MG63 (cell line): ENCODE measurements around the gene KIZ. TPM values are rescaled to one million over a fixed set of nuclear protein-coding genes. Genes with fewer than 3 reads are reported as not detected.

ENCODE experiments used
- DNase-seq: peaks from one replicate; pipeline ENCODE4 v3.0.0-alpha.2; 2020
- H3K27me3 ChIP-seq: fragments of 250-450 bp; sonication (Bioruptor Pico); 2 replicates; pipeline ENCODE4 v1.5.1; 2020; ENCODE audit warnings: mild to moderate bottlenecking, moderate library complexity
- H3K36me3 ChIP-seq: fragments of 250-450 bp; sonication (Bioruptor Pico); 2 replicates; pipeline ENCODE4 v1.5.1; 2020; ENCODE audit warnings: mild to moderate bottlenecking, moderate library complexity
- H3K4me3 ChIP-seq: fragments of 250-450 bp; sonication (Bioruptor Pico); 2 replicates; pipeline ENCODE4 v1.5.1; 2020; ENCODE audit warnings: mild to moderate bottlenecking, moderate library complexity
- H3K9me3 ChIP-seq: fragments of 250-450 bp; sonication (Bioruptor Pico); 2 replicates; pipeline ENCODE4 v1.5.1; 2020; ENCODE audit warnings: mild to moderate bottlenecking, moderate library complexity
- total RNA-seq: library from RNA; depleted of rRNA; stranded (reverse); fragments of >200 nt; shearing (Covaris generic); gene quantifications from 2 replicates; pipeline ENCODE4 v1.2.3, GENCODE V29; 2014; ENCODE audit warnings: low replicate concordance

Gene KIZ
- total RNA-seq, 1 experiment from 2014 or later, result 4.8 TPM

DNA sequence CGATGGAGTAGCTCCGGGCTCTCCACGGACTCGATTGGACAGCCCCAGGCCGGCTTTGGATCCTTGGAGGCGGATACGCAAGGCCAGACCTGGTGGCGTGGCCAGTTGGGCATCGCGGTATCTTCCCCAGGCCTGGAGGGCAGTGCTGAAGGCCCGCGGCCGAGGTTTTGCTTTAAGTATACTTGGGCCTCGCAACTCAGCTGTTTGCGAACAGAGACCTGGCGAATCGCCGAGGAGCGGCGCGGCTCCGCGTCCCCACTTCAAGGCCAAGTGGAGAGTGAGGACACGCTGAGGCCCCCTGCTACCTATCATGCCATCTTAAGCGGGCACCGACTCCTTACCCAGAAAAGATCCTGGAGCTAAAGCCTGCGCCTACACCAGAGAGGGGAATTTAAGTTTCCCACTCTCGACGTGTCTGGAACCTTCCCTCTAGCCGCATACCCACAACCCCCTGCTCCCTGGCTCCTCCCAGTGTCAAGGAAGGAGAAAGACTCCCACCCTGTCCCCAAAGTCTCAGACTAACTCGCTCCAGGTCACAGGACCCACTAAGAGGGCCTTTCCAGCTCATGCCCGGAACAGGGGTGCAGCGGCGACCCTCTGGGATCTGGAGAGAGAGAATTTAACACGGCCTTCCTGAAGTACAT lies 23.8 kb upstream of the KIZ start:
- H3K4me3 ChIP-seq, result no peak overlapping the region
- H3K9me3 ChIP-seq, result no peaks in the 10 kb centered on the region
- DNase-seq, result no peak
- peaks cover 16% of the 10 kb centered on the region for H3K27me3 ChIP-seq
- H3K36me3 ChIP-seq, result no peaks in the 10 kb centered on the region

DNA sequence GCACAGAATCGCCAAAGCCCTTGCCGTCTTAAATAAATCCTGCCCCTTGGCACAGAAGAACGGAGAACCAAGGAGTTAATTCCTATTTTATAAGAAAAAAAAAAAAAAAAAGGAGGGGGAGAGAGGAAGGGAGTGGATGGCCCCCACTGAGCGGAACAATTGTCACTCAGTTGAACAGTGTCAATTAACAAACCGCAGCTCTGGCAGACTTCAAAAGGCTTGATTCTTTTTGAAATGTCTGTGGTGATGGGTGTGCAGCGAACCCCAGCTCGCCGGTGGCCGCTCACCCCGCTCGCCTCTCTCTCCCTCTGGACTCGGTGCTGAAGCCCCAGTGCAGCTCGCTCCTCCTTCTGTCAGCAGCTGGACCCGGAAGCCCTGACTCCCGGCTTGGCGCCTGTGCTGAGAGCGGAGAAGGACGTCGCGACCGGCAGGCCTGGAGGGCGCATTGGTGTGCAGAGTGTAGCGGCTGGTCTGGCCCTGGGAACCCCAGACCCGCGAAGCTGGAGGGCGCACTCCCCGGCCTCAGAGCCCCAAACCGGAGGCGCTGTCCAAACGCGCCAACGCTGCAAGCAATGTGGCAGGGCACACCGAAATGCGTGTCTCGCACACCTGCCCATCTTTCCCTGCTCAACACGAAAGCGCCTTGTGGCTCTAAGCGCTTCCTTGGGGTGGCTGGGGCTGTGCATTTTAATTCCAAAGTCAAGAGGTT lies 23.1 kb upstream of the KIZ start:
- no peaks in the 10 kb centered on the region for H3K36me3 ChIP-seq
- H3K9me3 ChIP-seq, result no peaks in the 10 kb centered on the region
- peaks cover 16% of the 10 kb centered on the region for H3K27me3 ChIP-seq
- H3K4me3 ChIP-seq, result no peak overlapping the region
- no peak for DNase-seq

DNA sequence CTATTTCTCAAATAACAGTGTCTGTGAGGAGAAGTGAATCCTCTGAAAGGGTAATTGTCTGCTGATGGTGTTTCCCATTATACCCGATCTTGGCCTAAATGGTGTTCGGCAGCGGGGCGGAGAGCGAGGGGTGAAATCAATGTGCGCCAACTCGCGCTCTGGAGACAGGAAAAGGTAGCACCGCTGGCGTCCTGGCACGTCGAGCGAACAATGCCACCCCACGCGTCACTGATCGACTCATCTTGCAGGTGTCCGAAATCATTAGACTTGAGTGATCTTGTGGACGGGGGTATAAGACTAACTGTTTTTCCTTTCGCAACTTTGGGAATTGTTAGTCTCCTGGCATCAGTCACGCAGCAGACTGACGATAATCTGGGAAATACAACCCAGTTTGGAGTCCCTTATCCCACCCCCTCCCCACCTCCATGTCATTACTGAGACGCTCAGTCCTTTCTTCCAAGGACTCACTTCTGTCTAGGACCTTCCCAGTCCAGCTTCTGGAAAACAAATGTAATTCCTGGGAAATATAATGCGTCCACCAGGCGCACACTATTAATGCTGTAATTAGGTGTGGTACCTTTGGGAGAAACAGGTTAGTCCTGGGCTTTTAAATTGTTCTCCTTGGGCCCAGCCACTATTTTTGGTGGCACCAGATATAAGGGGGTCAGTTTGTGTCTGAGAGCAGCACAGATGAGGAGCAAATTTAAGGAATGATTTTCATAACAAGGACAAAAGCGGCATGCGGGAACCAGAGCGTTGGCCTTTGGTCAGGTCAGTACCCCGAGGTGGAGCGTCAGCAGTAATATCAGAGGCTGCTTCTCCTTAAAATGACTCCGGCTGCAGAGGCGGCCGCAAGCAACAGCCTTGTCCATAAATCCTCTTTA lies 22.1 kb upstream of the KIZ start:
- Histone ChIP-seq H3K9me3 (no peaks in the 10 kb centered on the region), H3K4me3 (no peak overlapping the region), H3K36me3 (no peaks in the 10 kb centered on the region), H3K27me3 (peaks cover 16% of the 10 kb centered on the region)
- no peak for DNase-seq

DNA sequence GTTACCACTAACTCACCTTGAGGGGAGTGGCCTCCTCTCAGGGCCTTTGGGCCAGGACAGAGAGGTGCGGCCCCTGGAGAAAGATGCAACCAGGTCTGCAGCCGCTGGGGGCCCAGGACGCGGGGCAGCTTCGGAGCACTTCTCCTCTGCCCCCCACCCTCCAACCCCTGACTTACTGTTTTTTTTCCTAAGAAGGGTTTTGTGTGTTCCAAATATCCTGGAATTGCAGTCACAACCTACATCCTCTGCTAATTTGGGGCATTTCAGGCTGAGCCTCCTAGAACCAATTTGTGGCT lies 21.5 kb upstream of the KIZ start:
- no peak for DNase-seq
- H3K4me3 ChIP-seq, result no peak overlapping the region
- peaks cover 16% of the 10 kb centered on the region for H3K27me3 ChIP-seq
- no peaks in the 10 kb centered on the region for H3K9me3 ChIP-seq
- no peaks in the 10 kb centered on the region for H3K36me3 ChIP-seq

DNA sequence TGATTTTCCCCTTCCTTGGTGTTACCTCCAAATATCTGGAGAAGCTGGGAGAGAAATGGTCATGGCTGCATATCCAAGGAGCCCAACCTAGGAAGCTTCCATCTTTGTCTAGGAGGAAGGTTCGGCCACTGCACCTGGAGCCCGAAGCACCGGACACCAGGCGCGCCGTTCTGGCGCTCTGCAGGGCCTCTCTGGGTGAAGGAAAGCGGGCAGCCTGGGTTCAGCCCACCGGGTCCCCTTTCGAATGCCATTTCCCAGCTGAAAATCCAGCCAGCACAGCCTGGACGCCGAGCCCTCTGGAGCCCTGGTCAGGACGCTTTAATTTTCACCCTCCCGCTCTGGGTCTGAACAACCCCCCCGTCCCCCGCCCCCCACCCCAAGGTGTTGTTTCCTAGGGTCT lies 21.0 kb upstream of the KIZ start:
- Histone ChIP-seq H3K4me3 (no peak overlapping the region), H3K36me3 (no peaks in the 10 kb centered on the region), H3K9me3 (no peaks in the 10 kb centered on the region), H3K27me3 (peaks cover 14% of the 10 kb centered on the region)
- DNase-seq, result no peak

DNA sequence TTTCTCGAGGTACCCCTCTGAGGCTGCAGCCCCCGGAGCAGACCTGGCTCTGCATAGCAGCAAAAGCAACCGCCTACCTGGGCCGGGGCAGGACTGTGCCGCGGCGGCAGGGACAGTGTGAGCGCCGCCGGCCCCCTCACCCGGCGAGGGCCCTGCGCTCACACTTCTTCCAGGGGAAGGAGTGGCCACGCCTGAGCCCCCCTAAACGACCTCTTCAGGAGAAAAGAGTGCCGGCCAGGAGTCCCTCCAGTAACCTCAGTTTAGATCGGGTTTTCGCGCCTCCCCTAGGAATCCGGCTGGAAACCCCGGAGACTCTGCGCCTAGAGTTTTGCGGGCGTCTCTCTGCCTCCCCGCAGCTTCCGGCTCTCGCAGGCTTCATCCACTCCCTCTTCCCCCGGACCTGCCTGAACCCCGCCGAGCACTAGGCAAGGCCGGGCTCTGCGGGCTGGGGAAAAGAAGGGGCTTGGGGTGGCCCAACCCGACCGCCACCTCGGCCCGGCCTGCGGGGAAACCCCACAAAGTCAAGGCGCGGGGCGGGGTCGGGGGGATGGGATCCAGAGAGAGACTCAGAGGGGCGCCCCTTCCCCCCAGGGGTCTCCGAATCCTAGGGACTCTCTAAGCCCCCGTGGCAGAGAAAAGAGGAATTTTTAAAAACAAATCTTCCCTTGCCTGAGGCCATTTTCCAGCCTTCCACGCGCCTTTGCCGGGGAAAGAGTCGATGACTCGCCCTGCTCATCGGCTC lies 20.3 kb upstream of the KIZ start:
- no peaks in the 10 kb centered on the region for H3K36me3 ChIP-seq
- H3K27me3 ChIP-seq, result peaks cover 7% of the 10 kb centered on the region
- no peaks in the 10 kb centered on the region for H3K9me3 ChIP-seq
- H3K4me3 ChIP-seq, result no peak overlapping the region
- DNase-seq, result no peak

DNA sequence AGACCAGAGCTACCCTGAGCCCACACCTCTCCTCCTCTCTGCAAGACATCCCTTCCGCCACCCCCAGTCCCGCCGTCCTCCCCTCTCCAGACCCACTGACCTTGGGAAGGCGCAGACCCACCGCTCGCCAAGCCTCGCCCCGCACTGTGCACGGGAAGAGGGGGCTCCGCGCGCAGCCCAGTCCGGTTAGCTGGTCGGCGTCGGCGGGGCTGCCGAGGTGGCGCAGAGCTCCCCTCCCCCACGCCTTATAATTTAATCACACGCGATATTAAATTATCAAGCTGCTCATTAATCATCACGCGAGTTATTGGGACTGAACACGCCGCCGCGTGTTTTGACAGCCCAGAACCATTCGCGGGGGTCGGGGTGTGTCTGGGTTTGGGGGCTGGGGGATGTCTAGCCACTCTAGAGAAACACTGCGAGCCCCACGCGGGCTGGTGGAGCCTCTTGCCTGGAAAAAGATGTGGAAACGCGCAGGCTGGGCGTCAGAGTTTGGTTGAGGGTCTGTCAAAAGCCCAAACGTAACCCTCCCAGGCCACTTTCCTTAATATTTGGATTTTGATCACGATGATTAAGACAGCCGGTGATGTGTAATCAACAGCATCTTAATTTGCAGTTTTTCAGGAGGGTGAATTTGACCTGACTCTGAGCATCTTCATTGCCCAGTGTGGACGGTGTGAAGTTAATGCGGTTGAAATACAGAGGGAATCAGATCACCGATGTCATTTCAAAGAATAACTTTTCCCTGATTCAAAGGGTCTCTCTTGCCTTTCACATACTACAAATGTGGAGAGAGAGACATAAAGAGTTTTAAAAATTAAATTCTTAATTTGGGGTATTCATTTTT lies 19.5 kb upstream of the KIZ start, which contains the start of gene LINC00237:
TSS of gene LINC00237 (minus strand) at position 188 of the 847 bp plus-strand sequence.
- Histone ChIP-seq H3K27me3 (peaks cover under 1% of the 10 kb centered on the region; the same call in 1 of the 2 replicates), H3K4me3 (no peak within 1 kb of the TSS), H3K9me3 (no peaks in the 10 kb centered on the region), H3K36me3 (no peaks in the 10 kb centered on the region)
- DNase-seq, result no peak

DNA sequence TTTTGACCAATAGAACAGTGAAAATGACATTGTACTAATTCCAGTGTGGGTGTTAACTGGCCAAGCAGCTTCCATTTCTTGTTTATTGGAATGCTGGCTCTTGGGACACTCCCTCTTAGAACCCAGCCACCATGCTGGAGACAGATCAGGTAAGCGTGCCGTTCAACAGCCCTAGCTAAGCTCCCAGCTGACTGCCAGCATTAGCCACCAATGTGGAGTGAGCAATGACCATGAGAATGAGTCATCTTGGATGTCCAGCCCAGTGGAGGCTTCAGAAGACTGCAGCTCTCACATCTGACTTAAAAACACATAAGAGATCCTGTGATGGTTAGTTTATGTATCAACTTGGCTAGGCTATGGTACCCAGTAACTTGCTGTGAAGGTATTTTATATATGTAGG lies 16.7 kb upstream of the KIZ start:
- Histone ChIP-seq H3K4me3 (no peak overlapping the region), H3K9me3 (no peaks in the 10 kb centered on the region), H3K36me3 (no peaks in the 10 kb centered on the region), H3K27me3 (no peaks in the 10 kb centered on the region)
- no peak for DNase-seq

DNA sequence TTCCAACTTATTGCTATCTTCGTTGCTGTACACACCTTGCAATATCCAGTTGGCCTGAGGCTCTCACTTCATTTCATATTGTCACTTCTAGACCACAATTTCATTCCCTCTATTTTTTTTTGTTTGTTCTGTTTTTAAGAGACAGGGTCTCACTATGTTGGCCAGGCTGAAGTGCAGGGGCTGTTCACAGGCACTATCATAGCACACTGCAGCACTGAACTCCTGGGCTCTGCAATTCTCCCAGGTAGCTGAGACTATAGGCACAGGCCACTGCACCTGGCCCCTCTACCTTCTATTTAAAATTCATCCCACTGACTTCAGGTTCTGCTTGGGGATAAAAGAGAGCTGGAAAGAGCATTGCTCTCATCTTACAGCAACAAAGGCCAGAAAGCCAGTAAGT lies 15.1 kb upstream of the KIZ start:
- Histone ChIP-seq H3K9me3 (no peaks in the 10 kb centered on the region), H3K36me3 (no peaks in the 10 kb centered on the region), H3K27me3 (no peaks in the 10 kb centered on the region), H3K4me3 (no peak overlapping the region)
- DNase-seq, result no peak

DNA sequence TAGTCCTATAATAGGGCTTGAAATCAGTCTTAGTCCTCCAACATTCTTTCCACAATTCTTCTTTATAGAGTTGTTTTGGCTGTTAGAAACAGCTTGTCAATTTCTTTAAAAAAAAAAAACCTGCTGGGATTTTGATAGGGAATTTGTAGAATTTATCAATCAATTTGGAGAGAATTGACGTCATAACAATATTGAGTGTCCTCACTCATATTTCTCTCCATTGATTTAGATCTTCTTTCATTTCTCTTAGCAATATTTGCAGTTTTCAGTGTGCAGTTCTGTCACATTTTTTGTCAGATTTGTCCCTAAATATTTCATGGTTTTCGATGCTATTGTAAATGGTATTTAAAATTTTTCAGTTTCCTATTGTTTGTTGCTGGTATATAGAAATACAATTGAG lies 14.5 kb upstream of the KIZ start:
- DNase-seq, result no peak
- H3K36me3 ChIP-seq, result no peaks in the 10 kb centered on the region
- H3K27me3 ChIP-seq, result no peaks in the 10 kb centered on the region
- H3K4me3 ChIP-seq, result no peak overlapping the region
- H3K9me3 ChIP-seq, result no peaks in the 10 kb centered on the region

DNA sequence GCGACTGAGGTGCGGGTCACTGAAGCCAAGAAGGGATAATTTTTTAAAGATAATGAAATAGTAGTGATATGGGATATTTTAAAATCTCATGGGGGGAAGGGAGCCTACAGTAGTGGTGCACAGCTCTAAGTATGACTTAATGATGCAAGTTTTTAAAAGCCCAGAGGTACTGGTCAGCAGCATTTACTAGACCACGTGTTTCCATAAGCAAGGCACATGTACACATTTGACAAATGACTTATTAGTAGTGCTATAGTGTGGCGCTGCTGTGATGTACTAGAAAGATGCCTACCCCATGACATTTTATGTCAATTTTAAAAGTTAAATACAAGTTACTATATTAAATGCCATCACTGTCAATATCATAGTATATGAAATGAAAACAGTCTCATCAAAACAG lies 12.2 kb upstream of the KIZ start:
- Histone ChIP-seq H3K36me3 (no peaks in the 10 kb centered on the region), H3K9me3 (no peaks in the 10 kb centered on the region), H3K27me3 (no peaks in the 10 kb centered on the region), H3K4me3 (no peak overlapping the region)
- DNase-seq, result no peak

DNA sequence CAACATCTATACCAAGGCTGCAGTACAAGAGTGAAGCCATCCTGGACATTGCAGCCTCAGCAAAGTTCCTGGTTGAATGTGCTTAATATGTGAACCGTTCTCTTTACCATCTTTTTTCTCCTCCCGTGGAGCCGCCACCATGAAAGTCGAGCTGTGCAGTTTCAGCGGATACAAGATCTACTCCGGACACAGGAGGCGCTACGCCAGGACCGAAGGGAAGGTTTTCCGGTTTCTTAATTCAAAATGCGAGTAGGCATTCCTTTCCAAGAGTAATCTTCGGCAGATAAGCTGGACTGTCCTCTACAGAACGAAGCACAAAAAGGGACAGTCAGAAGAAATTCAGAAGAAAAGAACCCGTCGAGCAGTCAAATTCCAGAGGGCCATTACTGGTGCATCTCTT lies 11.3 kb upstream of the KIZ start:
- Histone ChIP-seq H3K9me3 (no peaks in the 10 kb centered on the region), H3K36me3 (no peaks in the 10 kb centered on the region), H3K27me3 (no peaks in the 10 kb centered on the region), H3K4me3 (no peak overlapping the region)
- DNase-seq, result no peak

DNA sequence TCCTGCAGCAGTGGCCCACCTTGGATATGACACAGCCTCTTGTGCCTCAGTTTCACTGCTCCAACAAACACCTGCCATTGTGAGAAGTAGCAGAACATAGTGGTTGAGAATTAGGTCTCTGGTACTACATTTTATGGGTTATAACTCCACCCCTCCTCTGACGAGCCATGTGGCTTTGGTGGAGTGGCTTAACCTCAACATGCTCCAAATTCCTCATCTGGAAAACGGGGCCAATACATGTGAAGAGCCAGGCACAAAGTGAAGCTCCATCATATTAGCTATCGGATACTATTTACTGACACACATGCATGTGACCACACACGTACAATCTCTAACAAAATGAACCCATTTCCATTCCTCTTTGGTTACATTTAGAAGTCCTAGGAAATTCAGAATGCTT lies 8.4 kb upstream of the KIZ start:
- no peaks in the 10 kb centered on the region for H3K36me3 ChIP-seq

DNA sequence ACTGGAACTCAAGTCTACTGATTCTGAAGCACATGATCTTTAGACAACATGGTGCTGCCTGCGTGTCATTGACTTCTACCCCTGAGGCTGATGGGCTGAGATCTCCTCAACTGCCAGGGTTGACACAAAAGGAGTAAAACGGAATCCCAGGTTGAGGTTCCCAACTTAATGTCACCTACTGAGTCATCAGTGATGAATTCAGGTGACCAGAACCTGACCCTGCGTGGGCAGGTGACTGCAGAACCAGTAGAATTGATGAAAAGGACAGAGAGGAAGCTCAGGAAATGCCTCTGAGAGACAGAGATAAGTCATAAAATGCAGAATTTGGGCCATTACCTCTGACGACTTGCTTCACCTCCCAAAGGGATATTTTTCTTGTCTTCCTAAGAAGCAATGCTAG lies 7.7 kb upstream of the KIZ start:
- Histone ChIP-seq H3K4me3 (no peak overlapping the region), H3K36me3 (no peaks in the 10 kb centered on the region), H3K9me3 (no peaks in the 10 kb centered on the region), H3K27me3 (no peaks in the 10 kb centered on the region)
- DNase-seq, result no peak

More for the DNA sequence above, 8.4 kb upstream of the KIZ start:
- no peaks in the 10 kb centered on the region for H3K9me3 ChIP-seq
- H3K27me3 ChIP-seq, result no peaks in the 10 kb centered on the region
- no peak for DNase-seq
- no peak overlapping the region for H3K4me3 ChIP-seq

DNA sequence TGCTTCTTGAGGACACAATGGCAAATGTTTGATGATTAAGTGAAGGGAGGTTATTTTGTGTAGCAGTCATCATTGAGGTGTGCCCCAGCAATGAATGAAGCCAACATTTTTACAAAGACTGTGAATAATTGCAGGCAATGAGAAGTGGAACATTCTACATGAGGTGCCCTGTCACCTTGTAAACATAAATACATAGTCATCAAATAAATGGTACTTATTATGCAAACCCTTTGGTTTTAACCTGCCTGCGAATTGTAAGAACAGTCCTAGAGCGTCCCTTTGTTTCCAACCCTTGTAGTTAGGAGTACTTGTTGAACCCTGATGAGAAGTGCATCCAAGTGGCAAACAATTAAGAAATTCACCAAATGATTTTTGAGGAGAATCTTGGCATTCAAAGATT lies 7.1 kb upstream of the KIZ start:
- no peaks in the 10 kb centered on the region for H3K27me3 ChIP-seq
- no peak overlapping the region for H3K4me3 ChIP-seq
- H3K36me3 ChIP-seq, result no peaks in the 10 kb centered on the region
- no peak for DNase-seq
- no peaks in the 10 kb centered on the region for H3K9me3 ChIP-seq

DNA sequence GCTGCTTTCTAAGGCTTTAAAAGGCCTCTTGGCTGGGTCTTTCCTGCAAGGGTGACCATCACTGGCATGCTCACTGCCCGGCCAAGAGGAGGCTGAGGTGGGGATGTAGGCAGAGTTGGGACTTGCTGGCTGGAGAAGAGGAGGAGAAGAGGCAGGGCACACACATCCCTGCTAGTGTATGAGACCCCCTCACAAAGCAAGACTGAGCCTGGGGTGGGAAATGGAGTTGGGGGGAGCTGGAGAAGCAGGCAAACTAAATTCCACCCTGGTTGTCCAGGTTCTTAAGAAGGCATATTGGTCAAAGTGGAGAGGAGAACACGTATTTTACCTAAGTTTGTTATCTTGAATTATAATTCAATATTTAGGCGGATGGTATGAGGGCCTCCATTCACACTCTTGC lies 1.7 kb upstream of the KIZ start:
- no peaks in the 10 kb centered on the region for H3K27me3 ChIP-seq
- no peaks in the 10 kb centered on the region for H3K36me3 ChIP-seq
- DNase-seq, result no peak
- H3K4me3 ChIP-seq, result no peak overlapping the region
- H3K9me3 ChIP-seq, result no peaks in the 10 kb centered on the region
